Uterus (tissue), 4 donors: ENCODE results near the gene CXCR5. TPM values are rescaled to one million over a fixed set of nuclear protein-coding genes. Genes with fewer than 3 reads are reported as not detected.

Experiments
- DNase-seq, 2 donors: peaks; one replicate each; pipeline ENCODE4 v3.0.0-alpha.2; 2019 to 2020
- H3K27ac ChIP-seq, 2 donors: fragments of 200-600 bp; sonication (generic); 1 replicate in 1 of 2; 2 replicates in 1 of 2; pipeline ENCODE4 v1.5.1; 2016 to 2018
- H3K27me3 ChIP-seq, 2 donors: fragments of 200-600 bp; sonication (generic); one replicate each; pipeline ENCODE4 v1.5.1; 2018 to 2019; ENCODE audit warnings: control low read depth in 1 of 2
- H3K36me3 ChIP-seq, 2 donors: fragments of 200-600 bp; sonication (generic); one replicate each; pipeline ENCODE4 v1.5.1; 2019; ENCODE audit warnings: control low read depth in 1 of 2
- H3K4me1 ChIP-seq, 2 donors: fragments of 200-600 bp; sonication (generic); one replicate each; pipeline ENCODE4 v1.5.1; 2018 to 2019; ENCODE audit warnings: control low read depth in 1 of 2
- H3K4me3 ChIP-seq, 2 donors: fragments of 200-600 bp; sonication (generic); 1 replicate in 1 of 2; 2 replicates in 1 of 2; pipeline ENCODE4 v1.5.1; 2018 to 2019; ENCODE audit warnings: mild to moderate bottlenecking in 1 of 2
- H3K9me3 ChIP-seq, 2 donors: fragments of 200-600 bp; sonication (generic); one replicate each; pipeline ENCODE4 v1.5.1; 2019; ENCODE audit warnings: control low read depth in 1 of 2
- POLR2A ChIP-seq, 2 donors: fragments of 450-650 bp; IDR thresholded peaks; one replicate each; pipeline ENCODE4 v1.6.1; 2016; ENCODE audit warnings: antibody characterized with exemption in 2 of 2, mild to moderate bottlenecking in 1 of 2, moderate library complexity in 1 of 2
- intact Hi-C: fragments of 100-400 bp; cut with DNase I; formaldehyde crosslinking; loops from one replicate; pipeline ENCODE4 v1.15.1; 2023; ENCODE audit warnings: low total_unique reads
- total RNA-seq, 4 donors: library from RNA; depleted of rRNA in 3 of 4; stranded (reverse); fragments of >200 nt in 3 of 4; gene quantifications; one replicate each; pipeline versions ENCODE4 v1.1.0 to v1.2.4, GENCODE V29; 2014 to 2023
- TF ChIP-seq, protein P1 (sequence below), 4 experiments: fragments of 200-600 bp in 2 of 4; fragments of 450-650 bp in 2 of 4; sonication (generic) in 2 of 4; IDR thresholded peaks; one replicate each; pipeline ENCODE4 v1.5.1; 2016 to 2019; ENCODE audit warnings: antibody characterized with exemption in 4 of 4, mild to moderate bottlenecking in 2 of 4, moderate library complexity in 1 of 4
- donor health status: DM: yes; HTN: yes; CAD: no.

The CXCR5 gene
- total RNA-seq, 4 donors from 2014 or later = 0.14 TPM; not detected in 3

DNA sequence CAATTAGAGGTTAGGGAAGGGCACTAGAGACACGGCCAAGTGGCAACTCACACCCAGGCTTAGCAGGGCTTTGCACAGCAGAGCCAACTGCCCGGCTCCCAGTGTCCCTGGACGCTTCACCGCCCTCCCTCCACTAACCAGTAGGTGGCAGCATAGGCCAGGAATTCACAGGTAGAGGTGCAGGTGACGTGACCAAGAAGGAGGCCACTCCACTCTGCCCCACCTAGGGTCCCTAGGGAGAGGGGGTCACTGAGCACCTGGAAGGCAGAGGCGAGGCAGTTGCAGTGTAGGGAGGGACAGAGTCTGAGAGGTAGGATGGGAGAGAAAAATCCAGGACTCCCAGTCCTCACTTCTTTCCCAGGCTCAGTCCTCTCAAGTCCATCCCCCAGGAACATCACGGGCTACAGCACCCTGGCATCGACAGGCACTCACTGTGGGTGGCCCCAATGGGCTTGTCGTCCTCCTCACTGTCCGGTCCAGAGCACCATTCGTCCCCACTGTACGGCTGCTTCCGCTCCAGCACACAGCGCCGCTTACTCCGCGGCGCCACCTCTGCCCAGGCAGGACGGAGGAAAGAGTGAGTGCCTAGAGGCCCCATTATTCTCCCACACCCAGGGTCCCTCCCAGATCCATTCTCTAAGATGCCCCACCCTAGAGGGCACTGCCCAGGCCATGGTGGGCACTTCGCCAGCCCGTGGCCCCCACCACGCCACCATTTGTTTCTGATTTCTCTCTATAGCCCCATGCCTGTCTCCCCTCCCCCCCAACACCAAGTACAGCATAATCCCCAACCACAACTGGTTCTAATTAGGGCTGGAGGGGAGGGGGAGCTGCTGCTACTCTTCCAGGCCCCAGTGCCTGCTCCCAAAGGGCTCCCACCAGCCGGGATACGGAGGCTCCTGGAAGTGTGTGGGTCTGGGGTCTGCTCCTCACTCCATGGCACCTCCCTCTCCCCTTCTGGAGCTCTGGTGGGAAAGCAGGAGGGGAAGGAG is 23.7 kb downstream of the CXCR5 start:
- DNase-seq = peak; percentile 85 to 87
- Histone ChIP-seq H3K9me3 (no peaks in the 10 kb centered on the region), H3K4me3 (no peak overlapping the region), H3K27ac (peak overlapping the region; percentile 99 to 100), H3K36me3 (no peaks in the 10 kb centered on the region), H3K4me1 (peaks cover 4 to 23% of the 10 kb centered on the region in 2 donors), H3K27me3 (no peaks in the 10 kb centered on the region)
- TF ChIP-seq POLR2A (IDR thresholded peaks at IDR 0.05) = peak in 1 of 2 donors; percentile 14
- TF ChIP-seq, protein P1, sequence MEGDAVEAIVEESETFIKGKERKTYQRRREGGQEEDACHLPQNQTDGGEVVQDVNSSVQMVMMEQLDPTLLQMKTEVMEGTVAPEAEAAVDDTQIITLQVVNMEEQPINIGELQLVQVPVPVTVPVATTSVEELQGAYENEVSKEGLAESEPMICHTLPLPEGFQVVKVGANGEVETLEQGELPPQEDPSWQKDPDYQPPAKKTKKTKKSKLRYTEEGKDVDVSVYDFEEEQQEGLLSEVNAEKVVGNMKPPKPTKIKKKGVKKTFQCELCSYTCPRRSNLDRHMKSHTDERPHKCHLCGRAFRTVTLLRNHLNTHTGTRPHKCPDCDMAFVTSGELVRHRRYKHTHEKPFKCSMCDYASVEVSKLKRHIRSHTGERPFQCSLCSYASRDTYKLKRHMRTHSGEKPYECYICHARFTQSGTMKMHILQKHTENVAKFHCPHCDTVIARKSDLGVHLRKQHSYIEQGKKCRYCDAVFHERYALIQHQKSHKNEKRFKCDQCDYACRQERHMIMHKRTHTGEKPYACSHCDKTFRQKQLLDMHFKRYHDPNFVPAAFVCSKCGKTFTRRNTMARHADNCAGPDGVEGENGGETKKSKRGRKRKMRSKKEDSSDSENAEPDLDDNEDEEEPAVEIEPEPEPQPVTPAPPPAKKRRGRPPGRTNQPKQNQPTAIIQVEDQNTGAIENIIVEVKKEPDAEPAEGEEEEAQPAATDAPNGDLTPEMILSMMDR (IDR thresholded peaks at IDR 0.05) = peak; percentile 87 to 98 (median 96)
- intact Hi-C loops = loop anchor here (2.0 to 10.0 kb wide), 2 partner anchors 21 to 47 kb away; partner anchors contain the start of gene UPK2

DNA sequence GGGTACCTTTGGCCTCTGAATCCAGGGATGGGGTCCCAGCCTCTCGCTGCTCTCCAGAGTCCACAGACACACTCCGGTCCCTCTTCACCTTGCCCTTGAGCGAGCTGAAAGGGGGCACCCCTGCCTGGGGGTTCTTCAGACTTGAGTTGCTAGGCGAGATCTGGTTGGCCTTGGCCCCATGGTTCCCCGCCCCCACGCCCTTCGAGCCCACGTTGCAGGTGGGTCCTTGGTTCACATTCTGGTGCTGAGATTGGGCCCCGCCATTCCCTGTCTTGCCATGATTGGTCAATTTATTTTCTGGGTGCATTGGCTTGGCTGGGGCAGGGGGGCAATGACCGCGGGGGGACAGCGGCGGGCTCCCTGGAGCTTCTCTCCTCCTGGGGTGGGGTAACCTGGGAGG is 24.6 kb downstream of the CXCR5 start:
- H3K4me1 ChIP-seq = peaks cover 8 to 32% of the 10 kb centered on the region in 2 donors
- H3K4me3 ChIP-seq = no peak overlapping the region
- no peaks in the 10 kb centered on the region for H3K36me3 ChIP-seq
- H3K27ac ChIP-seq = peak overlapping the region; percentile 99 to 100
- TF ChIP-seq POLR2A (IDR thresholded peaks at IDR 0.05) = no peak
- TF ChIP-seq, protein P1 (IDR thresholded peaks at IDR 0.05) = no peak
- H3K27me3 ChIP-seq = no peaks in the 10 kb centered on the region
- no peak for DNase-seq
- H3K9me3 ChIP-seq = no peaks in the 10 kb centered on the region
- intact Hi-C loops = loop anchor here (2.0 to 10.0 kb wide), 2 partner anchors 21 to 47 kb away; partner anchors contain the start of gene UPK2

DNA sequence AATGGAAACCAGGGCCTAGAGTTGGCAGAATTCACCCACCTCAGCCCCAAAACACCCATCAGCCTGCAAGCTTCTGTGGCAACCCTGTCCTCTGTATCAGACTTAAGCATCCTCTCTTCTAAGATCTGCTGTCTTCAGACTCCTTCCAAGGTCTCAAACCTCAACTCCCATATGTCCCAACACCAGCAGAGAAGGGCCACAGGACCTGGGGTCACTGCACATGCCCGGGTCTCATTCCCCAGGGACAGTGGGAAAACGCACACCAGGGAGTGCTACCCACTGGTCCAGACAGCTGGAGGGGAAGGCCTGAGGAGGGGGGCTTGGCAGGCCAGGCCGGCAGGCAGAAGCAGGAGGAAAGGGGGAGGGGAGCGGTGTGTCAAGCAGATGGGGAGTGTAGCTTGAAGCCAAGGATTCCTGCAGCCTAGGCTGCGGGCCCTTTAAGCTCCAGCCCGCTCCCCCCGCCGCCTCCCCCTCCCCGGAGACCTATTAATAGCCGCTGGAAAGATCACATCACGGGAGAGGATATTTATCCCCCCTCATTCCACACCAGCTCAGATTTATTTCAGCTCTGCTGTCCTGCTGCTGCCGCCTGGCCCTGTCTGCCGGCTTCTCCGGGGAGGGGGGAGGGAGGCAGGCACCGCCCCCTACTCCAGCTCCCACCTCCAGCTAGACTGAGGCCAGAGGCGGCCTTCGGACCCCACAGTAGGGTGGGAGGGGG is 25.4 kb downstream of the CXCR5 start:
- peak; percentile 93 to 95 for DNase-seq
- no peaks in the 10 kb centered on the region for H3K9me3 ChIP-seq
- no peaks in the 10 kb centered on the region for H3K27me3 ChIP-seq
- H3K4me1 ChIP-seq = peaks cover 8 to 40% of the 10 kb centered on the region in 2 donors
- TF ChIP-seq, protein P1 (IDR thresholded peaks at IDR 0.05) = peak in 3 of 4 experiments; percentile 2 to 15 (median 8)
- TF ChIP-seq POLR2A (IDR thresholded peaks at IDR 0.05) = peak; percentile 47 to 76
- intact Hi-C loops = loop anchor here (2.0 to 10.0 kb wide), 2 partner anchors 20 to 46 kb away; partner anchors contain the start of gene UPK2
- H3K4me3 ChIP-seq = peak overlapping the region; percentile 32 to 46
- H3K36me3 ChIP-seq = no peaks in the 10 kb centered on the region
- peak overlapping the region; percentile 99 to 100 for H3K27ac ChIP-seq

DNA sequence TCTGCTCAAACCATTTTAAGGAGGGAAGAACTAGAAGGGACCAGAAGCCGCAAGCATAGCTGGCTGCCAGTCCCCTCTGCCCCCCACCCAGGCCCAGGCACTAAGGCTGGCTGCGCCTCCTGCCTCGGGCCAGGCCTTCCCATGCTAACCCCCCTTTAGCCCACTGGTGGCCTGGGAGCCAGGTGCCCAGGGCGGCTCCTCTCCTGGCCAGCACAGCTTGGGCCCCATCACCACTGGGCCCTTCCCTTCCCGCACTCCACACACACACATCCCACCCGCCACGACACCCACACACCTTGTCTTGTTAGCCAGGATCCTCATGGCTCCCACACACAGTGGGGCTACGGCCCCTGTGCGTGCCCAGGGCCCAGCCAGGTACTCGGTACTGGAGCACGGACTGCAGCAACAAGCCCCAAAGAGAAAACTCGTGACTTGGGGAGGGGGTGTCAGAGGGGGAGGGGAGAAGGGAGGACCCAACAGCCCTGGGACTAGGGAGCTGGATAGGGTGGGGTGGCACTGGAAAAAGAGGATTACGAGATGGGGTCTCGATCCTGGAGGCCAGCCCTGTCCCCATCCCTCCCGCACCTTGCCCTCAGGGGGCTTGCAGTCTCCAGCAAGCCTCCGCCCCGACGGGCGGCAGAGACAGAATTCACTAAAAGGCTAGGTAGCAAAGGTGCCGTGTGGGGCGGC is 26.1 kb downstream of the CXCR5 start:
- Histone ChIP-seq H3K27ac (peak overlapping the region; percentile 99 to 100), H3K36me3 (no peaks in the 10 kb centered on the region), H3K9me3 (no peaks in the 10 kb centered on the region), H3K4me3 (peak overlapping the region; percentile 32 to 46), H3K27me3 (no peaks in the 10 kb centered on the region), H3K4me1 (peaks cover 15 to 47% of the 10 kb centered on the region in 2 donors)
- intact Hi-C loops = loop anchor here (2.0 to 10.0 kb wide), 2 partner anchors 19 to 45 kb away; partner anchors contain the start of gene UPK2
- TF ChIP-seq POLR2A (IDR thresholded peaks at IDR 0.05) = no peak
- TF ChIP-seq, protein P1 (IDR thresholded peaks at IDR 0.05) = no peak
- no peak for DNase-seq
